ENCODE measurements around the gene IKZF3. TPM values are rescaled to one million over a fixed set of nuclear protein-coding genes. Genes with fewer than 3 reads are reported as not detected.
A peak's percentile ranks its signal among the peaks of the same experiment; 100 is the strongest.
"Not testable (repeated sequence)": the region's sequence is repeated elsewhere in the genome, so short reads cannot be mapped to it uniquely, and the experiment has no call there.

IKZF3 gene
- total RNA-seq, 2 donors from 2014 or later, result 1.6 TPM

DNA sequence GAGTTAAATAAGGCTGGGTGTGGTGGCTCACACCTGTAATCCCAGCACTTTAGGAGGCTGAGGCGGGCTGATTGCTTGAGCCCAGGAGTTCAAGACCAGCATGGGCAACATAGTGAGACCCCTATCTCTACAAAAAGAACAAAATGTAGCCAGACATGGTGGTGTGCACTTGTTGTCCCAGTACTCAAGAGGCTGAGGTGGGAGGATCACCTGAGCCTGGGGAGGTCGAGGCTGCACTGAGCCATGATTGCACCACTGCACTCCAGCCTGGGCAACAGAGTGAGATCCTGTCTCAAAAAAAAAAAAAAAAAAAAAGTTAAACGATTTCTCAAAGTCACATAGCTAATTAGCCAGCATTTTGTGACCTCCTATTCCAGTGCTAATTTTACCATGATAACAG, 99.9 kb downstream of the IKZF3 start:
- DNase-seq (ENCODE audit: low spot score); intact Hi-C loops (cut with DNase I): not testable (repeated sequence)

DNA sequence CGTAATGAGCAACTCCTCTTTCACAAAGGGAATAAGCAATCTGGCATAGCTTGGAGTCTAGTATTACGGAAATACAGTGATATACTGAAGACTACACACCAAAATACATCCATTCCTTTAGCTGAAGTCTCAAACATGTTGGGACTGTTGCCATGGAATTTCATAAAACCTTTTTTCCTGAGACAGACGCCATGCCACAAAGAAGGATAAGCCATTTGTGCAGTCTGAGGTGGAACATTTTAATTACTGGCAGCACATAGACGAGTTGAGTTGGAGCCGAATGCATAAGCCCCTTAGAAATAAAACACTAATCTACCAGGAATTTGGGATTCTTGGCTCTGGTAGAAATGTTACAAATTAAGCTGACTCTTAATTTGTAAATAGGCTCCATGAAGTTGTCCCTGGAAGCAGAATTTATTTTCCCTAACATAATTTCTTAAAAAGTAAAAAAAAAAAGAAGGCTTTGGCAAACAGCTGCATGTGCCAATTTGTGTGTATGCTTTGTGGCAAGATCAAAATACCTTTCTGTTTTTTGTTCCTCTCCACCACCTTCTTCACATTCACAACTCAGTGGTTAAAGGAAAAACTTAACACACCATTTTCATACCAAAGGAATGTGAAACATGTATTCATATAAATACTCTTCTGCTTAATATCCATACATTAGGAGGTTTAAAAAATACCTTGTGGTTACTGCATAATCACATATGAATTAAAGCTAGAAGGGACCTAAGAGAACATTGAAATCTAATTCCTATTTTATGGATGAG, 100.9 kb downstream of the IKZF3 start:
- intact Hi-C loops (cut with DNase I), result no loop called here
- no peak for DNase-seq (ENCODE audit: low spot score)

DNA sequence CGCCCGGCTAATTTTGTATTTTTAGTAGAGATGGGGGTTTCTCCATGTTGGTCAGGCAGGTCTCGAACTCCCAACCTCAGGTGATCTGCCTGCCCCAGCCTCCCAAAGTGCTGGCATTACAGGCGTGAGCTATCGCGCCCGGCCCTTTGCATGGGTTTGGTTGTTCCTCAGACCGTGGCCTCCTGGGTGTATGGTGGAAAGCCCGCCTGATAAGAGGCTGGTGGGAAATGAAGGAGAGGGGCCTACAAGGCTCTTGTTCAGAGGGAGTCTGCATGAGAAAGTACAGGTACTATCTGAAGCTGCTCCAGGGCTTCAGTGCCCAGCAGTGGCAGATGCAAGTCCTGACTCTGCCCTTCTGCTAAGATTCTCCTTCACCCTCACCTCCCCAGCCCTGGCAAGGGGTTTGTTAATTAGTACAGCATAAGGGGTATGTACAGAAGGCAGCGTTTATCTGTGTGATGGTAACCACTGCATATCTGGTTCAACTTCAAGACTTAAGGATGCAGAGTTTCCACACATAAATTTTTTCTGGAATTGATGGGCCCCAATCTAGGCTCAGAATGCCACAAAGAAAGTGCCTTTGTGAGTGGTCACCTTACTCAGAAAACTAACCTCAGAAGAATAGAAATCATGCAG, 102.1 kb downstream of the IKZF3 start:
- no peak for DNase-seq (ENCODE audit: low spot score)

DNA sequence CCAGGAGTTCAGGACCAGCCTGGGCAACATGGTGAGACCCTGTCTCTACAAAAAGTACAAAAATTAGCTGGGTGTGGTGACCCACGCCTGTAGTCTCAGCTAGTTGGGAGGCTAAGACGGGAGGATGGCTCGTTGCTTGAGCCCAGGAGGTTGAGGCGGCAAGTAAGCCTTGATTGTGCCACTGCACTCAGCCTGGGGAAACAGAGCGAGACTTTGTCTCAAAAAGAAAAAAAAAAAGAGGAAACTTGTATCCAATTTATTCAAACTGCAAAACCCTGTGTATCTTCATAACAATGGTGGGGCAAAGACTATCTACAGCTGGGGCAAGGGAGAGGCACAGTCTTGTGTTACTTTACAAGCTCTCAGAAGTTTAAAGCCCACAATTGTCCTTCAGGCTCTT, 104.9 kb downstream of the IKZF3 start:
- intact Hi-C loops (cut with DNase I), result no loop called here

More for the DNA sequence above, 102.1 kb downstream of the IKZF3 start:
- intact Hi-C loops (cut with DNase I), result no loop called here

DNA sequence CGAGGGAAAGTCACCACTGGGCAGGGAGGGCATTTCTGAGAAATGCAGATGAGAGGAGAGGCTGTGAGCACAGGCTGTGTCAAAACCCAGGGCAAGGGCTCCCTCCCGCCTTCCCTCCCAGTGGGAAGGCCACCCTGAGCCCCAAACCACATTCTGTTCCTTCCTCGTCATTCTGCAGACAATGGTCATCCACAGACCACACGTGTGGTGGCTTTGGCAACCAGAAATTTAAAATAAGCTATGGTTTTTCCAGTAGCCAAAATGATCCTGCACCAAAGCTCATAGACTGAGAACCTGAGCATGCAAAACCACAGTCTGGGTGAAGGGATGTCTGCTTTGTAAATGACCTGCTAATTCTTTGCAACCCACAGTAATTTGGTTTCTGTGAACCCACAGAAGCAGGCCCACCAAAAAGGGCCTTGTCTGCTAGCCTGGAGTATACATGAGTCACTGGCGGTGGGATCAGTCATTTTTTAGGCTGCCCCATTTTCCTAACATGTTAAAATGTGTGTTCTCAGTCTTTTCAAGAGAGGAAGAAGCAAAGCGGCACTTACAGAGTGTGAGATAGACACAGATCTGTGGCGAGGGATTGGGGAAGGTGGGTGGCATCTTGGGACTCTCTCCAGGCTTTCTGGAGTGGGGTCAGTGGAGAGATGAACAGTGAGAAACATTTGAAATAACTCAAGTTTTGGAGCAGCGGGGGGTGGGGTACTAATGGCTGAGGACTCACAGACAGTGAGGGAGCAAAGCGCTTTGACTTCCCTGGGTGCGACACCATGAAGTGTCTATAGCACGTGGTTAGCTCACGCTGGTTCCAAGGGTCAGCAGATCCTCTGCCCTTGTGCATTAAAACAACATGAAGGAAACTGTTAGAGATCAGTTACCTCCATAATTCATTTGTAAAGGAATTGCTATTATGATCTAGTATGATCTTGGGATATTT, 105.9 kb downstream of the IKZF3 start:
- DNase-seq (ENCODE audit: low spot score), result no peak
- intact Hi-C loops (cut with DNase I), result no loop called here

More for the DNA sequence above, 104.9 kb downstream of the IKZF3 start:
- no peak for DNase-seq (ENCODE audit: low spot score)

DNA sequence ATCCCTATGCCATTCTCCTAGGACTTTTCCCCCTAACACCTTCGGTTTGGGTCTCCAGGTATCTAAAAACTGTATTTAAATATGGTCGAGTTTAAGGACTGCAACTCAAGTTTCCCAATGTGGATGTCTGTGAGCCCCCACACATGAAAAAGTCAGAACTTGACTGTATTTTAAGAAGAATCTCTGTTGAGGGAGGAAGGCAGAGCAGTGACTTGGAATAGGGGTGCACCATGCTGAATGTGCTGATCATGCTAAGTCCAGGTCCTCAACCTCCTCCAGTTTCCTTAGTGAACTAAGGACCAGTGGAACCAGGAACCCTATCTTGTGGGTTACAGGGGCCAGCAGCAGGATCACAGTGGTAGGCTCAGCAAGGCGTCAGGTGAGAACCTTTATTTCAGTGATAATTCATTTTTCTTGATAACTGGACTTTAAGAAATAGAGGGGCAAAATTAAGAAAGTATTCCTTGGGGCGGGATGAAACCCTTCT, 106.9 kb downstream of the IKZF3 start:
- DNase-seq (ENCODE audit: low spot score), result no peak
- intact Hi-C loops (cut with DNase I), result no loop called here

DNA sequence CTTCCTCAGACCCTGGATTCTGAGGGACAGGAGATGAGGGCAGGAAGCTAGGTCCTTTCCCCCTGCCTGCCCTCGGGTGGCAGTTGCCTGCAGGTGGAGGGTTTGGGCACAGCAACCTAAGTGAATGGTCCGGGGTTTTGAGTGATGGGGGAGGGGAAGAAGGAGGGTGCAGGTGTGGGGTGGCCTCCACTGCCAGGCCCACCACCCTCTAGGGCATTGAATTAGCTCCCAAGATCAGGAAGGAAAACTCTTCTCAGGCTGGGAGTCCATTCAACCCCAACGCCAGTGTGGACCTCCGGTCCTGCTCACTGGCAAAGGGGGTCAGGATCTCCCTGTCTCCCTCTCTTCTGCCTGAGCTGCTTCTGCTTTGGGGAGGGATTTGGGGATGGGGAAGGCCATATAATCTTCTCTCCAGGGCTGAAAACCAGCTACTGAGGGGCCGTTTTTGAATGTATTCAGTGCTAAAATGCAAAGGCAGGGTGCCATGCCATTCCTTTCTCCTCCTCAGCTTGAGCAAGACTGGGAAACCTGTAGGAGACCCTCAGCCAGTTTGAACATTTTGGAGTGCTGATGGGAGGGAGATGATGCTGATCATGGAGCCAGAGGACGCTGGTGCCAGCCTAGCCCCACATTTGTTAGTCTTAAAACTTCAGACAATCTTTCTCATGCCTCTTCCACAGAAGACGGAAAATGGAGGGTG, 107.6 kb downstream of the IKZF3 start:
- DNase-seq (ENCODE audit: low spot score), result no peak
- intact Hi-C loops (cut with DNase I), result no loop called here

DNA sequence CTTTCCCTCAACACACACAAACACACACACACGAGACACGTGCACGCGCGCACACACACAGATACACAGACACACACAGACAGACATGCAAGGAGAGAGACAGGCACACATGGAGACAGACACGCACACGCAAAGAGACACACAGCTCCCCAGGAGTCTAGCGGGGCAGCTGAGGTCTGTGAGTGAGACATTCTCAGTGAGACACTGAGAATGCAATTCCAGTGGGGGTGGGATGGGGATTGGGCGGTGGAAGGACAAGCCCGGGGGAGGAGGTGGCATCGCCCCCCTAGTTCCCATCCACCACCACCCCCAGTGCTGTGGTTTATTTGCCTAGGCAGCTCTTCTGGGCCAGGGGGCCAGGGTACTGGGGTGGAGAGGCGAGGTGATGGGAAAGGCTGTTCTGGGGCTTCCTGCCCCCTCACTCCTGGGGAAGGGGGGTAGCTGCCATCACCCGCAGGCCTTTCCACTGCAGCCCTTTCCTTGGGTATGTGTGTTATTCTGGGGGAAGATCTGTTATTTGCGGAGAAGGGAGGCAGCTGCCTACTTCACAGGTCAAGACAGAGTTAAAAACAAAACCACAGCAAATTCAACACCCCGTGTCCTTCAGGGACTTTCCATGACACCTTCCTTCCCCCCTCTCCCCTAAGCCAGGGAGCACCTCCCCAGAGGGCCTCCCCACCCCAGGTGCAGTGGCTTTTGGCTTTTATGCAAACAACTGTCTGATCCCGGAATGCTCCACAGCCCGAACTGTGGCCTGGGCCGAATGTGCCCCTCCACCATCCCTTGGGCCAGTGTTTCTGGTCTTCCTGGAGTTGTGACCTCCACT, 108.3 kb downstream of the IKZF3 start:
- intact Hi-C loops (cut with DNase I), result no loop called here

DNA sequence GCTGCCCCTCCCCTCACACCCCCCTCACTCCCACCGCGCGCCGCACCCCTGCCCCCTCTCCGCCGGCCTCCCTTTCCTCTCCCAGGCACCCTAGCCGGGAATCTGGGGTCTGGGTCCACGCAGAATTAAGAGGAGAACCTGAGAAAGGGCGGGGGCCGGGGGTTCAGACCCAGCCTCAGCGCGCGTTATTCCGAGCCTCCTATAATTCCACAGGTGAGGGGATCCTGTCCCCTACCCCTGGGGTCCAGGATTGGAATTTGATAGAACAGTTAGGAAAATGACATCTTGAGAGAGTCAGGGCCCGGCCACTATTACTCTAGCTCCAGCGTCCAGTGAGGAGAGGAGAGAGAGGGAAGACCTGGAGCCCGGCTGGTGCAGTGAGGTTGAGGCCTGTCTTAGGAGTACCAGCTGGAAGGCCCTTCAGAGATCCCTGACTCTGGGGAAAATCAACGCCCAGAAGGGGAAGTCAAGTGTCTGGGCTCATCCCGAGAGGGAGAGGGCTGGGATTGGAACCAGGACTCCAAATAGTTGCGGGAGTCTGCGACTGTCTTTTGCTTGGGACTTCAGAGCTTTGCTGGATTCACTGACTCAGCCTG, 109.1 kb downstream of the IKZF3 start:
- intact Hi-C loops (cut with DNase I), result loop anchor here (5.0 kb wide), 2 partner anchors 118 to 133 kb away; partner anchors contain the start of gene STARD3 (in 1 of the 2)
- DNase-seq (ENCODE audit: low spot score), result no peak

More for the DNA sequence above, 108.3 kb downstream of the IKZF3 start:
- DNase-seq (ENCODE audit: low spot score), result no peak

DNA sequence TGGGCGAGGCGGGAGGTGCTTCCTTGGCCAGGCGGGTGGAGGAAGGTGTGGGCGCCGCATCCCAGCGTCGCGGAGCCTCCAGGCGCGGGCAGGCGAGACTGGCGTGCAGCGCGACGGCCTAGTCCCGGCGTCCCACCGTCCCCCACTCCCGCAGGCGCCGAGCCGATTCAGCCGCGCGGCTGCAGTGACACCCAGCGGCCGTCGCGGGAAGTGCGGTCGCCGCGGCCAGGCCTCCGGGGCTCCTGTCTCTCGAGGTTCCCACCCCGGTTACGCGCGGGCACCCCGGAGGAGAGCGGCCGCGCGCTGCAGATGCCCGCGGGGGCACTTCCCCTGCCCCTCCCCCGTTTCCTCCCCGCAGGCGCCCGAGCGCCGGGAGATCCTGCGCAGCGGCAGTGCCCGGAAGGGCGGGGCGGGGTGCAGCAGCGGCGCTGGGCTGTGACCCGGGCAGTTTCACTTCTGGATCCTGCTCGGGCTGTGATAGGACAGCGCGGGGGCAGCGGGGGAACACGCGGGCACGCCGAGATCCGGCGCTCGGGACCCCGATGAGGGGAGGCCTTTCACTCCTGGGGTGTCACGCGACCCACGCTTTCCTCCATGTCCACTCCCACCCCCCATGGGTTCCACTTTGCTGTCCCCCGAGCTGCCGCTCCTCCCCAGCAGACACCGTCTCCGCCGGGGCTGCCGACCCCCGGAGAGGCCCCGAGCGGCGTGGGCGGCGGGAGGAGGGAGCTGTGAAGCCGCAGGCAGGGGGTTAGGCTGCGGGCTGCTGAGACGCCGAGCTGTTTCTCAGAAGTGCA, 109.8 kb downstream of the IKZF3 start:
- peak; percentile 98 for DNase-seq (ENCODE audit: low spot score)
- intact Hi-C loops (cut with DNase I), result loop anchor here (5.0 kb wide), 2 partner anchors 117 to 132 kb away; partner anchors contain the start of gene STARD3 (in 1 of the 2)

DNA sequence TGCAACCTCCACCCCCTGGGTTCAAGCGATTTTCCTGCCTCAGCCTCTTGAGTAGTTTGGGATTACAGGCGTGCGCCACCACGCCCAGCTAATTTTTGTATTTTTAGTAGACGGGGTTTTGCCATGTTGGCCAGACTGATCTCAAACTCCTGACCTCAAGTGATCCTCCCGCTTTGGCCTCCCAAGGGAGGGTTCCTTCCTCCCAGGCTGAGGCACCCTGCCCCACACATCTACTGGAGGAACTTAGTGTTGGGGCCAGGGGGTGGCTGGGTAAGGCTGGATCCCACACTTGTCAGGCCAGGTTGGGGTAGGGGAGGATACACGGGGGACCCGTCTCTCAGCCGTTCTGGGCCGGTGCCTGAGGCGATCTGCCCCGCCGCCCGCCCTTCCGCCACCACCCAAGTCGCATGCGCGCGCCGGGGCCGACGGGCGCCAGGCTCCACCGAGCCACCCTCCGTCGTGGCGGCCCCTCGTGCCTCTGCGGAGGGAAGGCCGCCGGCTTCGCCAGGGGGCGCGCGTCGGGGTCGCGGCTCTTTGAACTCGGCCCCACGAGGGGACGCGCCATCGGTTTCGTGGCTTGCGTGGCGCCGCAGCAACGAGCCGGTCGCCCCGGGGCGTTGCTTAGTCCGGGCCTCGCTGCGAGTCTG, 110.5 kb downstream of the IKZF3 start:
- peak; percentile 89 for DNase-seq (ENCODE audit: low spot score)
- intact Hi-C loops (cut with DNase I), result loop anchor here (5.0 kb wide), 2 partner anchors 116 to 131 kb away; partner anchors contain the start of gene STARD3 (in 1 of the 2)

DNA sequence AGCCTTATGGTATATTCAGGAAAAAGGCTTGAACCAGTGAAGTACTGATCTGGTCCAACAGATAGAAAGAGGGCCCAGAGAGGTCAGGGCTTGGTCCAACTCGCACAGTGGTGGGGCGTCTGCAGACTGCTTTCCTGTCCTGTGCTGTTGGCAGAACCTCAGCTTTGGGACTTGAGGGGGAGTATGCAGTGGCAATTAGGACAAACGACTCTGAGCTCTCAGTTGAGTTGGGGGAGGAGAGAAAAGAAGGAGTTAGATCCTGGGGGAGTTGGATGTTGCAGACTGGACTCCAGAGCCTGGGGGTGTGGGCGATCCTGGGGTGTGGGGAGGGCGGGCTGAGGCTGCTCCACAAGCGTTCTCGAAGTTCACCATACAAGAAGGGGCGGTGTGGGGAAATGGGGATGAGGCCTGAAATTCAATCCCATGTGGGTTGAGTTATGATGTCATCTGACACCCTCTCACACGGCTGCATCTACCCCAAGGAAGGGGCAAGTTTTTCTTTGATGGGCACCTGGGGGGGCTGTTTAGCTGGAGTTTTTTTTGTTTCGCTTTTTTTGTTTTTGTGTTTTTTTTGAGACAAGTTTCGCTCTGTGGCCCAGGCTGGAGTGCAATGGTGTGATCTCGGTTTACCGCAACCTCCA, 111.8 kb downstream of the IKZF3 start:
- no peak for DNase-seq (ENCODE audit: low spot score)
- intact Hi-C loops (cut with DNase I), result loop anchor here (5.0 kb wide), 2 partner anchors 115 to 130 kb away; partner anchors contain the start of gene STARD3 (in 1 of the 2)

DNA sequence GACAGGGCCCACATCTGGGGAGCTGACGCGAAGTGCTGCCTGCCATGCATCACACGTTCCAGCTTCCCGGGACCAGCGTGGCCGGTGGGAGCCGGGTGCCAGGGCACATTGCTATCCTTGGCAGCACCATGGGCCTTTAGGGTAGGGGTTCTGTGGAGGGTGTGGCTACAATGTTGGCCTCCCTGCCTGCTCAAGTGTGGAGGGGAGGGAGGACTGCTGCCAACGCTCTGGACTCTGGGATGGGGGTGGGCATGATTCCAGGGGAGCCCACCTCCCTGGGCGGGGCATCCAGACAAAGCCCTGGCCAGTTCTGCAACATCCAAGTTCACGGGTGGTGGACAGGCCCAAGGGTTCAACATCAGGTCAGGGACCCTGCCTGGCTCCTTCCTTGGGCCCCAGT, 112.5 kb downstream of the IKZF3 start:
- DNase-seq (ENCODE audit: low spot score), result no peak
- intact Hi-C loops (cut with DNase I), result loop anchor here (5.0 kb wide), 2 partner anchors 114 to 129 kb away; partner anchors contain the start of gene STARD3 (in 1 of the 2)

DNA sequence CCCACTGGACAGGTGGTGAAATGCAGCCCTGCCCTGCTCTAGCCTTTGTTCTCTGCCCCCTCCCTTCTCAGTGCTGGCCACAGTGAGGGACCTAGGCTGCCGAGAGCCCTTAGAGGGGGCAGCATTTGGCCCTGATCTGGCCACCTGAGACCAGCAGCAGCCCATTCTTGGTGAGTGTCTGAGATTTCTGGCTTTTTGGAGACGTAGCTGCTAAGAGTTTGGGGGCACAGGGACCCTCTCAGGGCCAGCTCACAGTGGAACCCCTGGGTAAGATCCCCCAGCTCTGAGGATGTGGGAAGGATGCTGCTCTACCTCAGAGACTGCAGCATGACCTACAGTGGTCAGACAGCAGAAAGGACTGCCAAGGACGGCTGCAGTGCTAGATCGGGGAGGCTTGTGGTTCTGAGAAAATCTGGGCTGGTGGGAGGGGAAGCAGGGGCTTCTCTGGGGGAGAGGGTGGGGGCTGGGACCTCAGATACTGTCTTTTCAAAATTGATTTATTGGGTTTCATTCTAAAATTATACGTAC, 113.0 kb downstream of the IKZF3 start:
- intact Hi-C loops (cut with DNase I), result loop anchor here (5.0 kb wide), 2 partner anchors 114 to 129 kb away; partner anchors contain the start of gene STARD3 (in 1 of the 2)
- no peak for DNase-seq (ENCODE audit: low spot score)
